B cell (primary cell): ENCODE measurements around the gene EIF1B. TPM values are rescaled to one million over a fixed set of nuclear protein-coding genes. Genes with fewer than 3 reads are reported as not detected.

Experiments
- ATAC-seq: fragments of 200-7000 bp; cut with Tn5 transposase; one replicate; pipeline ENCODE4 v1.10.0; 2021; ENCODE audit warnings: low read depth, mild to moderate bottlenecking, moderate number of reproducible peaks, moderate library complexity
- CTCF ChIA-PET: fragments of 350-600 bp; sonication (Branson Sonifier 250); formaldehyde crosslinking; loops from one replicate; lab custom pipeline; 2021; ENCODE audit warnings: antibody characterized with exemption, inconsistent platforms; lab: Charles Lee
- POLR2A ChIA-PET: fragments of 350-600 bp; sonication (Branson Sonifier 250); formaldehyde crosslinking; loops from one replicate; lab custom pipeline; 2021; ENCODE audit warnings: antibody characterized with exemption; lab: Charles Lee
- DNase-seq: peaks from one replicate; pipeline ENCODE4 v3.0.0; 2013
- H2AFZ ChIP-seq: 2 replicates; pipeline ENCODE4 v1.6.1; 2012; ENCODE audit warnings: mild to moderate bottlenecking, low read depth, low read length; ENCODE audit not compliant: insufficient read depth, poor library complexity, severe bottlenecking
- H3K27ac ChIP-seq, 2 donors: 1 replicate in 1 of 2; 2 replicates in 1 of 2; pipeline ENCODE4 v1.5.1; 2012 to 2013; ENCODE audit warnings: low read length in 2 of 2, mild to moderate bottlenecking in 2 of 2, moderate library complexity in 1 of 2
- H3K27me3 ChIP-seq, 4 experiments: fragments of 200-600 bp in 1 of 4; sonication (generic) in 1 of 4; replicated peaks in 1 of 4; 1 replicate in 2 of 4; 2 replicates in 2 of 4; pipeline versions ENCODE4 v1.6.1 to v1.7.0; 2013 to 2016; ENCODE audit warnings: low read length in 3 of 4, mild to moderate bottlenecking in 2 of 4, mixed read lengths in 1 of 4, moderate library complexity in 1 of 4; ENCODE audit not compliant: insufficient read depth in 4 of 4, control insufficient read depth in 3 of 4; ENCODE audit errors: control extremely low read depth in 1 of 4
- H3K36me3 ChIP-seq, 2 experiments: replicated peaks in 1 of 2; 1 replicate in 1 of 2; 2 replicates in 1 of 2; pipeline versions ENCODE4 v1.6.1 to v1.7.1; 2013; ENCODE audit warnings: low read length in 1 of 2; ENCODE audit not compliant: insufficient read depth in 2 of 2, control insufficient read depth in 1 of 2; ENCODE audit errors: control extremely low read depth in 1 of 2, extremely low read depth in 1 of 2
- H3K4me1 ChIP-seq, 2 donors: fragments of 200-600 bp in 1 of 2; sonication (generic) in 1 of 2; 1 replicate in 1 of 2; 2 replicates in 1 of 2; pipeline versions ENCODE4 v1.5.1 to v1.6.1; 2013 to 2017; ENCODE audit warnings: low read length in 2 of 2; ENCODE audit not compliant: control insufficient read depth in 2 of 2, insufficient read depth in 2 of 2
- H3K4me2 ChIP-seq: replicated peaks from 2 replicates; pipeline ENCODE3; 2012; ENCODE audit warnings: mild to moderate bottlenecking, low read depth, low read length; ENCODE audit not compliant: poor library complexity, severe bottlenecking
- H3K4me3 ChIP-seq, 5 experiments: fragments of 200-600 bp in 1 of 5; sonication (generic) in 1 of 5; 1 replicate in 3 of 5; 2 replicates in 2 of 5; pipeline versions ENCODE4 v1.5.1 to v1.7.0; 2011 to 2016; ENCODE audit warnings: low read length in 4 of 5, mild to moderate bottlenecking in 4 of 5, low read depth in 2 of 5, control low read depth in 1 of 5, moderate library complexity in 1 of 5; ENCODE audit not compliant: insufficient read depth in 1 of 5; ENCODE audit errors: control extremely low read depth in 1 of 5, extremely low read depth in 1 of 5
- H3K79me2 ChIP-seq: fragments of 200-600 bp; sonication (generic); one replicate; pipeline ENCODE4 v1.6.0; 2016; ENCODE audit warnings: low read length; ENCODE audit not compliant: control insufficient read depth, insufficient read depth
- H3K9ac ChIP-seq: fragments of 200-600 bp; sonication (generic); 2 replicates; pipeline ENCODE4 v1.6.1; 2017; ENCODE audit warnings: mild to moderate bottlenecking, low read length, moderate library complexity
- H3K9me3 ChIP-seq, 3 donors: one replicate each; pipeline versions ENCODE4 v1.6.1 to v1.7.1; 2013; ENCODE audit warnings: low read length in 2 of 3; ENCODE audit not compliant: control insufficient read depth in 2 of 3, insufficient read depth in 1 of 3; ENCODE audit errors: control extremely low read depth in 1 of 3
- H4K20me1 ChIP-seq: 2 replicates; pipeline ENCODE4 v1.6.0; 2012; ENCODE audit warnings: mild to moderate bottlenecking, low read length; ENCODE audit not compliant: insufficient read depth, control insufficient read depth, poor library complexity, severe bottlenecking
- H3K27ac Mint-ChIP-seq: one replicate; pipeline ENCODE4 v1.8.0; 2021; ENCODE audit warnings: mixed read lengths
- H3K27me3 Mint-ChIP-seq: one replicate; pipeline ENCODE4 v1.8.0; 2021; ENCODE audit warnings: mixed read lengths
- H3K4me1 Mint-ChIP-seq: one replicate; pipeline ENCODE4 v1.8.0; 2021; ENCODE audit warnings: mixed read lengths
- H3K4me3 Mint-ChIP-seq: one replicate; pipeline ENCODE4 v1.8.0; 2021; ENCODE audit warnings: mixed read lengths
- H3K9me3 Mint-ChIP-seq: one replicate; pipeline ENCODE4 v1.8.0; 2022; ENCODE audit warnings: mixed read lengths; ENCODE audit not compliant: insufficient read depth
- CTCF ChIP-seq: fragments of 200-600 bp; IDR thresholded peaks from one replicate; pipeline ENCODE4 v1.8.0; 2022; ENCODE audit warnings: antibody characterized with exemption, mild to moderate bottlenecking
- EZH2 ChIP-seq: IDR thresholded peaks from 2 replicates; pipeline ENCODE4 v1.6.1; 2012; ENCODE audit warnings: borderline replicate concordance, low read depth, mild to moderate bottlenecking, moderate library complexity, low read length; ENCODE audit not compliant: insufficient read depth, poor library complexity, severe bottlenecking
- WGBS: methylation state at CpG from one replicate; pipeline ENCODE4 v1.1.5; 2013; ENCODE audit warnings: missing lambda C conversion rate; ENCODE audit not compliant: insufficient coverage; 5-methylcytosine and 5-hydroxymethylcytosine counted together
- intact Hi-C: fragments of 100-400 bp; cut with micrococcal nuclease; formaldehyde crosslinking; loops from one replicate; pipeline ENCODE4 v1.10.0; 2022
- polyA plus RNA-seq: library from polyadenylated mRNA; depleted of rRNA; stranded (reverse); fragments of >200 nt; gene quantifications from 2 replicates; pipeline ENCODE4 v1.2.3, GENCODE V29; 2012
- total RNA-seq, 2 donors: library from RNA; stranded (reverse); fragments of 120-200 nt in 1 of 2; gene quantifications; 1 replicate in 1 of 2; 2 replicates in 1 of 2; pipeline versions ENCODE4 v1.2.3 to v1.2.4, GENCODE V29; 2013 to 2022

The EIF1B gene
- total and polyA plus RNA-seq, 2 donors (not counting 1 experiment from before 2014, with no cell fraction given) = 76.7 to 78.1 TPM

- no peak overlapping the region for H3K9ac ChIP-seq
- H3K9me3 Mint-ChIP-seq = no peaks in the 10 kb centered on the region
- H3K4me1 Mint-ChIP-seq = no peaks in the 10 kb centered on the region
- H3K27me3 ChIP-seq = no peaks in the 10 kb centered on the region
- intact Hi-C loops = no loop called here
- H2AFZ ChIP-seq = no peak overlapping the region
- H3K27ac ChIP-seq = no peak overlapping the region
- POLR2A ChIA-PET = no interaction called here
- H3K4me3 Mint-ChIP-seq = no peak overlapping the region
- no peaks in the 10 kb centered on the region for H3K79me2 ChIP-seq
- H3K27me3 Mint-ChIP-seq = peaks cover 4% of the 10 kb centered on the region
- peaks cover 0 to 16% (median 9%) of the 10 kb centered on the region in 3 donors for H3K9me3 ChIP-seq
- ATAC-seq (no peak), DNase-seq (no peak)
- no peaks in the 10 kb centered on the region for H4K20me1 ChIP-seq
- no peak overlapping the region for H3K4me3 ChIP-seq
- TF ChIP-seq CTCF = no peak
- no peak for TF ChIP-seq EZH2
- no peak overlapping the region for H3K27ac Mint-ChIP-seq
- WGBS = no CpG with 5 or more reads among the region's 2 CpGs
- CTCF ChIA-PET = interaction anchor here (1.2 kb wide), 1 partner anchor 9 kb away, joined by 3 read pairs; no protein-coding TSS in a partner anchor
- no peaks in the 10 kb centered on the region for H3K4me1 ChIP-seq
- no peak overlapping the region for H3K4me2 ChIP-seq
- peaks cover 0 to 11% of the 10 kb centered on the region in 2 experiments for H3K36me3 ChIP-seq
Measured at GRCh38 chr3:40287248-40287647, 22.3 kb upstream of the EIF1B start.

DNA sequence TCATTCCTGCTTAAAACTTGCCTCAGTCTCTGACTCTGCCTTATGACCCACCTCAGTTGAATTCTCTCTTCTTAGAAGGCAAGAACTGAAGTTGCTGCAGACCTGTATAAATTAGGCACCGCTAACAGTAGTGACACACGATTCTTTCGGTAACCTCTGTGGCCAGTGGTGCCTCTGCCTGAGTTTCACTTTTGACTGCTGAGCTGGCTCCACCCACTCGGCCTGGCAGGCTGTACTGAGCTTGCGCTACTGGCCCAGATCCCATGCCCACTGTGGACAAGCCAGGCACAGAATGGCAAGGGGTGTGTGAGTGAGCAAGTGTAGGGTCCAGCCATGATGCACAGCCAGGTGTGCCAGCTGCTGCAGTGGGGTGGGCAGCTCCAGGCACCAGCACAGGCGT is 19.1 kb upstream of the EIF1B start:
- intact Hi-C loops = no loop called here
- Histone ChIP-seq H3K27ac (no peak overlapping the region), H3K9me3 (peaks cover 0 to 16% (median 9%) of the 10 kb centered on the region in 3 donors), H3K4me3 (no peak overlapping the region), H3K9ac (no peak overlapping the region), H3K36me3 (peaks cover 0 to 11% of the 10 kb centered on the region in 2 experiments), H3K79me2 (no peaks in the 10 kb centered on the region), H4K20me1 (no peaks in the 10 kb centered on the region), H3K27me3 (no peaks in the 10 kb centered on the region), H3K4me2 (no peak overlapping the region), H2AFZ (no peak overlapping the region), H3K4me1 (no peaks in the 10 kb centered on the region)
- no peaks in the 10 kb centered on the region for H3K4me1 Mint-ChIP-seq
- H3K9me3 Mint-ChIP-seq = no peaks in the 10 kb centered on the region
- no peak overlapping the region for H3K27ac Mint-ChIP-seq
- peaks cover 4% of the 10 kb centered on the region for H3K27me3 Mint-ChIP-seq
- ChIA-PET CTCF (no interaction called here), POLR2A (no interaction called here)
- no peak for ATAC-seq
- no peak overlapping the region for H3K4me3 Mint-ChIP-seq
- 90% methylated on average over 6 of the region's 6 CpGs for WGBS
- no peak for DNase-seq
- TF ChIP-seq CTCF (no peak), EZH2 (no peak)
